HEK293 (cell line): ENCODE data around the gene SCRT2.
"Not testable (repeated sequence)": the region's sequence is repeated elsewhere in the genome, so short reads cannot be mapped to it uniquely, and the experiment has no call there.

Source experiments
- CTCF ChIA-PET: fragments of 350-600 bp; formaldehyde crosslinking; extraction: SDS; loops from one replicate; lab custom pipeline; 2021; ENCODE audit warnings: antibody characterized with exemption; lab: Yijun Ruan, JAX
- POLR2A ChIA-PET: fragments of 300-600 bp; formaldehyde crosslinking; extraction: SDS; loops from one replicate; lab custom pipeline; 2020; ENCODE audit warnings: antibody characterized with exemption, inconsistent platforms; lab: Yijun Ruan, JAX
- H3K27ac ChIP-seq: fragments of 200-500 bp; sonication (Bioruptor generic); 2 replicates; pipeline ENCODE4 v1.5.1; 2014; ENCODE audit warnings: low read depth, low read length, control low read depth, inconsistent platforms; ENCODE audit errors: extremely low read depth
- H3K36me3 ChIP-seq, 2 experiments: fragments of 200-500 bp in 1 of 2; sonication (Bioruptor generic) in 1 of 2; 1 replicate in 1 of 2; 2 replicates in 1 of 2; pipeline ENCODE4 v1.5.1; 2014 to 2017; ENCODE audit warnings: inconsistent platforms in 2 of 2, low read length in 2 of 2; ENCODE audit not compliant: control insufficient read depth in 2 of 2, insufficient read depth in 1 of 2
- H3K4me1 ChIP-seq: fragments of 200-500 bp; sonication (Bioruptor generic); 2 replicates; pipeline ENCODE4 v1.5.1; 2014; ENCODE audit warnings: mild to moderate bottlenecking, low read length, inconsistent platforms; ENCODE audit not compliant: control insufficient read depth, insufficient read depth
- H3K4me3 ChIP-seq: 2 replicates; pipeline ENCODE4 v1.5.1; 2011; ENCODE audit warnings: low read depth, mild to moderate bottlenecking, control low read depth, low read length, moderate library complexity
- H3K9me3 ChIP-seq: fragments of 200-500 bp; sonication (Bioruptor generic); 2 replicates; pipeline ENCODE4 v1.5.1; 2014; ENCODE audit warnings: low read depth, low read length, inconsistent platforms; ENCODE audit not compliant: control insufficient read depth, insufficient read depth
- BCL11A ChIP-seq: fragments of 450-650 bp; formaldehyde crosslinking; IDR thresholded peaks from 2 replicates; pipeline ENCODE4 v1.5.1; 2016; ENCODE audit warnings: low read depth, missing biosample characterization, missing genetic modification characterization
- OVOL3 ChIP-seq: fragments of 450-650 bp; formaldehyde crosslinking; IDR thresholded peaks from 2 replicates; pipeline ENCODE4 v1.5.1; 2016; ENCODE audit warnings: missing biosample characterization, missing genetic modification characterization
- PBX3 ChIP-seq: sonication (generic); formaldehyde crosslinking; IDR thresholded peaks from 2 replicates; pipeline ENCODE4 v1.8.1; 2022; ENCODE audit warnings: mild to moderate bottlenecking, moderate library complexity, missing genetic modification reagents
- YY1 ChIP-seq: fragments of 450-650 bp; formaldehyde crosslinking; IDR thresholded peaks from 2 replicates; pipeline ENCODE4 v1.5.1; 2018; ENCODE audit warnings: missing biosample characterization, missing genetic modification characterization
- ZBTB17 ChIP-seq: fragments of 450-650 bp; formaldehyde crosslinking; IDR thresholded peaks from 2 replicates; pipeline ENCODE4 v1.5.1; 2016; ENCODE audit warnings: missing biosample characterization, missing genetic modification characterization
- ZBTB44 ChIP-seq: fragments of 450-650 bp; IDR thresholded peaks from 2 replicates; pipeline ENCODE4 v1.5.1; 2018; ENCODE audit warnings: missing biosample characterization, mild to moderate bottlenecking, missing genetic modification characterization
- ZBTB48 ChIP-seq: fragments of 450-650 bp; formaldehyde crosslinking; IDR thresholded peaks from 2 replicates; pipeline ENCODE4 v1.5.1; 2016; ENCODE audit warnings: missing biosample characterization, missing genetic modification characterization
- ZFP3 ChIP-seq: fragments of 450-650 bp; formaldehyde crosslinking; IDR thresholded peaks from 2 replicates; pipeline ENCODE4 v1.5.1; 2016; ENCODE audit warnings: low read depth, missing biosample characterization, missing genetic modification characterization
- ZNF132 ChIP-seq: fragments of 450-650 bp; formaldehyde crosslinking; IDR thresholded peaks from 2 replicates; pipeline ENCODE4 v1.5.1; 2017; ENCODE audit warnings: missing biosample characterization, missing genetic modification characterization, borderline replicate concordance
- ZNF146 ChIP-seq: fragments of 450-650 bp; formaldehyde crosslinking; IDR thresholded peaks from 2 replicates; pipeline ENCODE4 v1.5.1; 2016; ENCODE audit warnings: missing biosample characterization, missing genetic modification characterization
- ZNF2 ChIP-seq: fragments of 450-650 bp; formaldehyde crosslinking; IDR thresholded peaks from 2 replicates; pipeline ENCODE4 v1.5.1; 2016; ENCODE audit warnings: missing biosample characterization, missing genetic modification characterization
- ZNF214 ChIP-seq: fragments of 450-650 bp; formaldehyde crosslinking; IDR thresholded peaks from 2 replicates; pipeline ENCODE4 v1.5.1; 2017; ENCODE audit warnings: missing biosample characterization, mild to moderate bottlenecking, missing genetic modification characterization, borderline replicate concordance
- ZNF223 ChIP-seq: fragments of 450-650 bp; formaldehyde crosslinking; IDR thresholded peaks from 2 replicates; pipeline ENCODE4 v1.5.1; 2016; ENCODE audit warnings: missing biosample characterization, missing genetic modification characterization
- ZNF239 ChIP-seq: fragments of 450-650 bp; formaldehyde crosslinking; IDR thresholded peaks from 2 replicates; pipeline ENCODE4 v1.5.1; 2016; ENCODE audit warnings: missing biosample characterization, missing genetic modification characterization
- ZNF266 ChIP-seq: fragments of 450-650 bp; formaldehyde crosslinking; IDR thresholded peaks from 2 replicates; pipeline ENCODE4 v1.5.1; 2016; ENCODE audit warnings: missing biosample characterization, missing genetic modification characterization, low read depth
- ZNF366 ChIP-seq: fragments of 450-650 bp; formaldehyde crosslinking; conservative IDR thresholded peaks from 2 replicates; pipeline ENCODE4 v1.5.1; 2016; ENCODE audit warnings: missing biosample characterization, missing genetic modification characterization
- ZNF596 ChIP-seq: fragments of 450-650 bp; IDR thresholded peaks from 2 replicates; pipeline ENCODE4 v1.5.0; 2018; ENCODE audit warnings: missing biosample characterization, mild to moderate bottlenecking, missing genetic modification characterization, moderate library complexity
- ZNF654 ChIP-seq: fragments of 450-650 bp; formaldehyde crosslinking; IDR thresholded peaks from 2 replicates; pipeline ENCODE4 v1.5.1; 2016; ENCODE audit warnings: low read depth, missing biosample characterization, missing genetic modification characterization
- ZNF670 ChIP-seq: fragments of 450-650 bp; formaldehyde crosslinking; IDR thresholded peaks from 2 replicates; pipeline ENCODE4 v1.5.1; 2016; ENCODE audit warnings: missing biosample characterization, missing genetic modification characterization, low read depth
- ZNF677 ChIP-seq: fragments of 450-650 bp; IDR thresholded peaks from 2 replicates; pipeline ENCODE4 v1.5.0; 2018; ENCODE audit warnings: missing biosample characterization, mild to moderate bottlenecking, missing genetic modification characterization, moderate library complexity
- ZNF747 ChIP-seq: fragments of 450-650 bp; formaldehyde crosslinking; IDR thresholded peaks from 2 replicates; pipeline ENCODE4 v1.5.1; 2016; ENCODE audit warnings: missing biosample characterization, missing genetic modification characterization
- ZNF785 ChIP-seq: fragments of 450-650 bp; formaldehyde crosslinking; IDR thresholded peaks from 2 replicates; pipeline ENCODE4 v1.5.1; 2016; ENCODE audit warnings: missing biosample characterization, missing genetic modification characterization
- ZSCAN23 ChIP-seq: fragments of 450-650 bp; formaldehyde crosslinking; IDR thresholded peaks from 2 replicates; pipeline ENCODE4 v1.5.1; 2016; ENCODE audit warnings: missing biosample characterization, missing genetic modification characterization
- ZSCAN30 ChIP-seq: fragments of 450-650 bp; IDR thresholded peaks from 2 replicates; pipeline ENCODE4 v1.5.1; 2018; ENCODE audit warnings: missing biosample characterization, mild to moderate bottlenecking, missing genetic modification characterization, moderate library complexity
- TF ChIP-seq, protein P1 (sequence below): fragments of 450-650 bp; formaldehyde crosslinking; IDR thresholded peaks from 2 replicates; pipeline ENCODE4 v1.5.1; 2016; ENCODE audit warnings: missing biosample characterization, missing genetic modification characterization

SCRT2 gene

GRCh38 chr20:675453-676314 is at the start of gene SCRT2 (continued):
- TF ChIP-seq ZNF670, result no peak
- TF ChIP-seq ZNF596 (tag by site-specific recombination), result 0 out of 2 replicates have a peak, but pooled peaks have one; percentile 22
- no peak for TF ChIP-seq OVOL3
- no peak for TF ChIP-seq ZNF677 (tag by site-specific recombination)
- no peak for TF ChIP-seq ZNF132
- TF ChIP-seq YY1 (tag by site-specific recombination), result no peak
- peak; percentile 87 for TF ChIP-seq ZNF366
- no peak for TF ChIP-seq ZNF785 (tag by site-specific recombination)
- TF ChIP-seq ZNF214 (tag by site-specific recombination), result no peak
- no peak; the same call in 1 of the 2 replicates for TF ChIP-seq ZNF2 (tag by site-specific recombination)
- peak; percentile 98 for TF ChIP-seq ZBTB17 (tag by site-specific recombination)
- no peak for TF ChIP-seq ZNF146 (tag by site-specific recombination)
- TF ChIP-seq PBX3 (CRISPR knock-in tag), result peak; percentile 73; the same call in 1 of the 2 replicates
- peak; percentile 44; the same call in 1 of the 2 replicates for TF ChIP-seq ZBTB48 (tag by site-specific recombination)
- peak; percentile 85 for TF ChIP-seq ZSCAN30
- TF ChIP-seq ZNF223 (tag by site-specific recombination), result no peak
- 0 out of 2 replicates have a peak, but pooled peaks have one; percentile 28 for TF ChIP-seq ZSCAN23 (tag by site-specific recombination)
- TF ChIP-seq, all 188 proteins: peak for 32

DNA sequence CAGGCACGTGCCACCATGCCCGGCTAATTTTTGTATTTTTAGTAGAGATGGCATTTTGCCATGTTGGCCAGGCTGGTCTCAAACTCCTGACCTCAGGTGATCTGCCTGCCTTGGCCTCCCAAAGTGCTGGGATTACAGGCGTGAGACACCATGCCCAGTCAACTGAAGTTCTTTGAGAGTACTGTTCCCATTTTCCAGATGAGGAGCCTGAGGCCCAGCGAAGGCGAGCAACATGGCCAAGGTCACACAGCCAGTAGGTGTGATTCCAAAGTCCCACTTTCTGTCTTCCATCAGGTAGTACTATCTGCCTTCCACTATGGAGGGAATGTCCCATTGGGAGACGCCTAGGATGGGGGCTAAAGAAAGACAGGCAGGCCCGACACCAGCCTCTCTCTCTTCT is 49.2 kb upstream of the SCRT2 start:
- H3K9me3 ChIP-seq, H3K27ac ChIP-seq, H3K4me1 ChIP-seq, H3K36me3 ChIP-seq, H3K4me3 ChIP-seq: not testable (repeated sequence)
- POLR2A ChIA-PET, result interaction anchor here (0.7 kb wide), 1 partner anchor 22 kb away, joined by 3 read pairs; no protein-coding TSS in a partner anchor
- CTCF ChIA-PET, result interaction anchor here (0.7 to 0.9 kb wide), 2 partner anchors 14 to 388 kb away, joined by 3 to 4 read pairs; no protein-coding TSS in a partner anchor

GRCh38 chr20:723756-724155 is 48.2 kb upstream of the SCRT2 start:
- CTCF ChIA-PET, result interaction anchor here (1.0 to 1.5 kb wide), 3 partner anchors 15 to 78 kb away, joined by 3 to 4 read pairs (median 3); no protein-coding TSS in a partner anchor
- POLR2A ChIA-PET, result no interaction called here
- TF ChIP-seq BCL11A (tag by site-specific recombination), result no peak
- TF ChIP-seq ZNF239, result no peak
- TF ChIP-seq, protein P1, sequence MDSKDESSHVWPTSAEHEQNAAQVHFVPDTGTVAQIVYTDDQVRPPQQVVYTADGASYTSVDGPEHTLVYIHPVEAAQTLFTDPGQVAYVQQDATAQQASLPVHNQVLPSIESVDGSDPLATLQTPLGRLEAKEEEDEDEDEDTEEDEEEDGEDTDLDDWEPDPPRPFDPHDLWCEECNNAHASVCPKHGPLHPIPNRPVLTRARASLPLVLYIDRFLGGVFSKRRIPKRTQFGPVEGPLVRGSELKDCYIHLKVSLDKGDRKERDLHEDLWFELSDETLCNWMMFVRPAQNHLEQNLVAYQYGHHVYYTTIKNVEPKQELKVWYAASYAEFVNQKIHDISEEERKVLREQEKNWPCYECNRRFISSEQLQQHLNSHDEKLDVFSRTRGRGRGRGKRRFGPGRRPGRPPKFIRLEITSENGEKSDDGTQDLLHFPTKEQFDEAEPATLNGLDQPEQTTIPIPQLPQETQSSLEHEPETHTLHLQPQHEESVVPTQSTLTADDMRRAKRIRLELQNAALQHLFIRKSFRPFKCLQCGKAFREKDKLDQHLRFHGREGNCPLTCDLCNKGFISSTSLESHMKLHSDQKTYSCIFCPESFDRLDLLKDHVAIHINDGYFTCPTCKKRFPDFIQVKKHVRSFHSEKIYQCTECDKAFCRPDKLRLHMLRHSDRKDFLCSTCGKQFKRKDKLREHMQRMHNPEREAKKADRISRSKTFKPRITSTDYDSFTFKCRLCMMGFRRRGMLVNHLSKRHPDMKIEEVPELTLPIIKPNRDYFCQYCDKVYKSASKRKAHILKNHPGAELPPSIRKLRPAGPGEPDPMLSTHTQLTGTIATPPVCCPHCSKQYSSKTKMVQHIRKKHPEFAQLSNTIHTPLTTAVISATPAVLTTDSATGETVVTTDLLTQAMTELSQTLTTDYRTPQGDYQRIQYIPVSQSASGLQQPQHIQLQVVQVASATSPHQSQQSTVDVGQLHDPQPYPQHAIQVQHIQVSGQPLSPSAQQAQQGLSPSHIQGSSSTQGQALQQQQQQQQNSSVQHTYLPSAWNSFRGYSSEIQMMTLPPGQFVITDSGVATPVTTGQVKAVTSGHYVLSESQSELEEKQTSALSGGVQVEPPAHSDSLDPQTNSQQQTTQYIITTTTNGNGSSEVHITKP (tag by site-specific recombination), result no peak
- no peak for TF ChIP-seq ZNF747 (tag by site-specific recombination)
- TF ChIP-seq ZFP3 (tag by site-specific recombination), result no peak
- no peak for TF ChIP-seq ZNF785 (tag by site-specific recombination)
- no peak for TF ChIP-seq ZBTB44
- no peak for TF ChIP-seq ZNF266 (tag by site-specific recombination)
- no peak for TF ChIP-seq ZNF654
- TF ChIP-seq ZBTB17 (tag by site-specific recombination), result no peak

More at GRCh38 chr20:723756-724155, 48.2 kb upstream of the SCRT2 start:
- Histone ChIP-seq H3K4me1 (no peaks in the 10 kb centered on the region), H3K4me3 (no peak overlapping the region), H3K27ac (no peak overlapping the region), H3K36me3 (no peaks in the 10 kb centered on the region), H3K9me3 (no peaks in the 10 kb centered on the region)
